IPS DF 6.9 (cell line): ENCODE data around the gene KIF20B.
"Not testable (repeated sequence)": the region's sequence is repeated elsewhere in the genome, so short reads cannot be mapped to it uniquely, and the experiment has no call there.

Experiments
- DNase-seq: peaks from one replicate; pipeline ENCODE4 v3.0.0-alpha.2; 2013; ENCODE audit warnings: low read depth, low spot score
- H3K27ac ChIP-seq: one replicate; pipeline ENCODE4 v1.5.1; 2013; ENCODE audit warnings: low read length, control low read depth
- H3K27me3 ChIP-seq: 2 replicates; pipeline ENCODE4 v1.6.1; 2013; ENCODE audit warnings: mild to moderate bottlenecking, low read length; ENCODE audit not compliant: control insufficient read depth, insufficient read depth
- H3K36me3 ChIP-seq: 2 replicates; pipeline ENCODE4 v1.6.1; 2013; ENCODE audit warnings: low read length; ENCODE audit not compliant: control insufficient read depth, insufficient read depth
- H3K4me1 ChIP-seq: 2 replicates; pipeline ENCODE4 v1.6.1; 2013; ENCODE audit warnings: low read length; ENCODE audit not compliant: control insufficient read depth, insufficient read depth
- H3K4me3 ChIP-seq: 2 replicates; pipeline ENCODE4 v1.5.1; 2013; ENCODE audit warnings: mild to moderate bottlenecking, low read length
- H3K9me3 ChIP-seq: 2 replicates; pipeline ENCODE4 v1.6.1; 2013; ENCODE audit warnings: low read length, inconsistent platforms; ENCODE audit not compliant: control insufficient read depth, insufficient read depth
- WGBS: extraction: QIAGEN DNeasy Blood & Tissue Kit; methylation state at CpG from one replicate; pipeline ENCODE4 v1.1.7; 2013; ENCODE audit warnings: mixed read lengths, missing lambda C conversion rate; ENCODE audit not compliant: insufficient read length, insufficient coverage; 5-methylcytosine and 5-hydroxymethylcytosine counted together

The KIF20B gene

DNA sequence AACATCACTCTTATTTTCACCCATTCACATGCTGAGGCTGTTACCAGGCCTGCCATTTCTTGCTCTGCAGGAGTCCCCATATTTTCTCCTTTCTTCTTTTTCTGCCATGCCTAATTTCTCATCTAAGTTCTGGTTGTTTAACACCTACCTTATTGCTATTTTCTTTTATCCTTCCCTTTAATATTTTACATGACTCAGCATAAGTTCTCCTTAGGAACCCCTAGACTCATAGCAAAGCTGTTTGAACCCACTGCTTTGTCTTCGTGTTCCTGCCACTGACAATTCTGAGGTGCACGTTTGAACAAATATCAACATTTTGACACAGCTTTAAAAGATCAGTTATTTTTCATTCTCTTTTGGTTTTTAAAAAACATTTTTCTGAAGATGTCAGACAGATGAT lies 98.2 kb downstream of the KIF20B start:
- Histone ChIP-seq H3K4me3 (no peak overlapping the region), H3K4me1 (peaks cover 3% of the 10 kb centered on the region; the same call in 1 of the 2 replicates), H3K27ac (no peak overlapping the region), H3K36me3 (no peaks in the 10 kb centered on the region), H3K9me3 (no peaks in the 10 kb centered on the region), H3K27me3 (no peaks in the 10 kb centered on the region)
- DNase-seq, result no peak
- WGBS, result no CpG with 5 or more reads among the region's 2 CpGs

DNA sequence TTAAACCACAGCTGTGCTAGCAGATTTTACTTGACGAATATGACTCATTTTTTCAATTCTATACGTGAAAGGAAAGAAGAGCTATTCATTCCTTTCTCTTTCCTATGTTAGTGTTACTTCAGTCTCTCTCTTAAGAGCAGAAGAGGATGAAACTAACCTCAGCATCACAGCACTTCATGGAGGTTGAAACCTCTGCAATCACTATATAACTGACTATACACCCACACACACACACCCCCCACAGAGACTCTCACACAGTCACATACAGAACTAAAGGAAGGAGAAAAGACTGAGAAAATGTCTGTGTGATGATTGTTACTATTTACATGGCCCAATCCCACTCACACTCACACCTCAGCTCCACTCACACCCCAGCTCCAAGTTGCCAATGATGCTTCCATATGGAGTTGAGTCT lies 104.2 kb downstream of the KIF20B start:
- H3K9me3 ChIP-seq, result no peaks in the 10 kb centered on the region
- no peaks in the 10 kb centered on the region for H3K4me1 ChIP-seq
- DNase-seq, result no peak
- no peaks in the 10 kb centered on the region for H3K27me3 ChIP-seq
- H3K4me3 ChIP-seq, result no peak overlapping the region
- H3K36me3 ChIP-seq, result no peaks in the 10 kb centered on the region
- no CpG with 5 or more reads among the region's 2 CpGs for WGBS
- H3K27ac ChIP-seq, result no peak overlapping the region

DNA sequence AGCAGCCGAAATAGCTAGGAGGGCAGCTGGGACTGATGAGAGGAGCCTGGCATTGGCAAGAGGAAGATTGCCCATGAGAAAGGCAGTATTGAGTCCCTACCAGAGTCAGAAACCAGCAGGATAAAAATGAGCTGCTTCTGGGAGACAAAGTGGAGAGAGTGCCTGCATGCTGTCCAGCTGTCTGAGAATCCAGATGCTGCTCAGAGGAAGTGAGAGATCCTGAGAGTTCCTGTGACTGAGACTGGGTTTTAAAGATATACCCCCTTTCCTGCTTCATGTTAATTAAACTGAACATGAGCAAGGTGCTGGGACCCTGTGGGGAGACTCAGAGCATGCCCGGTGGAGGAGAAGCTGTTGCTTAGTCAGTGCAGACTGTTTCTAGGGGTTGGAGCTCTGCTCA lies 107.5 kb downstream of the KIF20B start:
- Histone ChIP-seq H3K4me1 (no peaks in the 10 kb centered on the region), H3K27ac (no peak overlapping the region), H3K9me3 (no peaks in the 10 kb centered on the region), H3K27me3 (no peaks in the 10 kb centered on the region), H3K36me3 (no peaks in the 10 kb centered on the region), H3K4me3 (no peak overlapping the region)
- no CpG with 5 or more reads among the region's 2 CpGs for WGBS
- no peak for DNase-seq

DNA sequence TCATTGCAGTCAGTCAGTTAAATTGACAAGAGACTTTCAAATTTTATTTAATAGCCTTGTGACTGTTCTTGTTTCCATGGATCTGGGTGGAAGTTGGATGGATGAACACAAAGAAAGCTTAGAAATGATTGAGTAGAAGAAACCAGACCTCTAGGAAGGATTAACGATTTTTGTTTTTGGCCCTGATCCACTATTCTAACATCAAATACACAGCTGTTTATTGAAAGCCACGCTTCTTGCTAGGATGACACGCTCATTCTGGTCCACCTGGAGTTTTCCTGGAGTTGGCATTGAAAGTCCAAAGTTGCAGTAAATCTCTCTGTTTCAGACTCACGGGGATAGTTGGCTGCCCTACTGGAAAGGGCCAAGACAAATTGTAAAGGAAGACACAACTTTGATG lies 108.4 kb downstream of the KIF20B start:
- H3K27me3 ChIP-seq, result no peaks in the 10 kb centered on the region
- no peak for DNase-seq
- H3K4me3 ChIP-seq, result no peak overlapping the region
- no CpG with 5 or more reads among the region's 4 CpGs for WGBS
- no peak overlapping the region for H3K27ac ChIP-seq
- no peaks in the 10 kb centered on the region for H3K36me3 ChIP-seq
- H3K4me1 ChIP-seq, result no peaks in the 10 kb centered on the region
- no peaks in the 10 kb centered on the region for H3K9me3 ChIP-seq

DNA sequence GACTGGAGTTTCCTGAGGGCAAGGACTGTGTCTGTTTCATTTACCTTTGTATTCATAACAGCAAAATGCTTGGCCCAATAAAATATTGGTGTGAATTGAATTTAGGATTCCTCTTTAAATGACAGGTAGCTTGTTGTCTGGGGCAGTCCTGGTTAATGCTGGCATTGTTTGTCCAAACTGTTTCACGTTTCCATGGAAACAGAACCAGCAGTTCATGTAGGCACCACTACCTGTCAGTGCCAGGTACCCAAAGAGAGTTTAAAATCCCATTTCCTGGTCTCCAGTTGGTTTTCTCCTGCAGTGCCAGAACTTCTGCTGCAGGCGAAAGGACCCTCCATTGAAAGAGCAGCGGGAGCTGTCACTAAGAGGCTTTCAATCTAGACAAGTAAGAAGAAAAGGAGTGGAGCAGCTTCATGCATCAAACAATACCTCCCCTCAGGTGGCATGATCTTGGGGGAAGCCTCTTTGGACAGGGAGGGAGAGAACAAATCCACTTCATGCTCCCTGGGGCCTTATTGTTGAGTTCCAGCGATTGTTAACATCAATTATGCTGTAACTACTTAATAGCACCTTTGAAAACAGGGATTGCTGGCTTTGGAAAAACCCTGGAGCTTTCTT lies 109.6 kb downstream of the KIF20B start:
- DNase-seq, result no peak
- no peaks in the 10 kb centered on the region for H3K36me3 ChIP-seq
- WGBS, result no CpG with 5 or more reads among the region's 4 CpGs
- no peaks in the 10 kb centered on the region for H3K9me3 ChIP-seq
- no peaks in the 10 kb centered on the region for H3K4me1 ChIP-seq
- no peak overlapping the region for H3K27ac ChIP-seq
- H3K27me3 ChIP-seq, result no peaks in the 10 kb centered on the region
- no peak overlapping the region for H3K4me3 ChIP-seq

DNA sequence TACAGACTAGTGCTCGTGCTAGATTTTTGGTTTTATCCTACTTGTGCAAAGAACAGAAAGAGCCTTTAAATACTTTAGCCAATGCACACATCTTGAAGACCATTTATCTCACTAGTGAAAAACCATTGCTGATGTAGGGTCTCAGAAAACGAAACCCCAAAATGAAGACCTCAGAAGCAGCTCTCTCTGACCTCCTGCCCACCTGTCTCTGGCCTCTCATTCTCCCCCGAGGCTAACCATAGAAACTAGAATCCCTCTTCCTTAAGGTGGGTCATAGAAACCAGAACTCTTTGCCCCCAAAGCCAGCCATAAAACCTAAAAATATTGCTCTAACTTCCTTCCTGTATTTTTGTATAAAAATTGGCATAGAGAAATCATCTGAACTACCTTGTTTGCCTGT lies 112.2 kb downstream of the KIF20B start:
- no peaks in the 10 kb centered on the region for H3K27me3 ChIP-seq
- WGBS, result no CpG with 5 or more reads among the region's 3 CpGs
- H3K36me3 ChIP-seq, result no peaks in the 10 kb centered on the region
- H3K4me3 ChIP-seq, result no peak overlapping the region
- H3K4me1 ChIP-seq, result no peaks in the 10 kb centered on the region
- H3K9me3 ChIP-seq, result no peaks in the 10 kb centered on the region
- H3K27ac ChIP-seq, result no peak overlapping the region
- DNase-seq, result no peak

DNA sequence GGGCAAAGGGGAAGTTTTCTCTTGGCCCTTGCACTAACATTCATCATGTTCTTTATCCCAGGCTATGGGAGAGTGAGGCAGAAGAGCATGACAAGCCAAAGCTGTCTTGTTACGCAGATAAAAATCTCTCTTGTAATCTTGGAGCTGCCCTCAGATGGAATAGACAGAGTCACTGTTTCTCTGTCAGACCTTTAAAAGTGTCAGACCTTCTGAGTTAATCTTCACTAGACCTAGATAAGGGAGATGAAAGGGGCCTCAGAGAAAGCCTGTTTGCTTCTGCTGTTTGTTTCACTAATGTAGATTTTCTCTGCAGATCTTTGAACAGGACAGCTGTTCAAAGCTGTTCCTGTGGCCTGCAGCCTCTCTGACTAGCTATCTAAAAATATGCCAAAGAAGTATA lies 112.9 kb downstream of the KIF20B start:
- Histone ChIP-seq H3K4me3 (no peak overlapping the region), H3K9me3 (no peaks in the 10 kb centered on the region), H3K4me1 (no peaks in the 10 kb centered on the region), H3K36me3 (no peaks in the 10 kb centered on the region), H3K27me3 (no peaks in the 10 kb centered on the region), H3K27ac (no peak overlapping the region)
- no peak for DNase-seq
- no CpG with 5 or more reads among the region's 1 CpG for WGBS

DNA sequence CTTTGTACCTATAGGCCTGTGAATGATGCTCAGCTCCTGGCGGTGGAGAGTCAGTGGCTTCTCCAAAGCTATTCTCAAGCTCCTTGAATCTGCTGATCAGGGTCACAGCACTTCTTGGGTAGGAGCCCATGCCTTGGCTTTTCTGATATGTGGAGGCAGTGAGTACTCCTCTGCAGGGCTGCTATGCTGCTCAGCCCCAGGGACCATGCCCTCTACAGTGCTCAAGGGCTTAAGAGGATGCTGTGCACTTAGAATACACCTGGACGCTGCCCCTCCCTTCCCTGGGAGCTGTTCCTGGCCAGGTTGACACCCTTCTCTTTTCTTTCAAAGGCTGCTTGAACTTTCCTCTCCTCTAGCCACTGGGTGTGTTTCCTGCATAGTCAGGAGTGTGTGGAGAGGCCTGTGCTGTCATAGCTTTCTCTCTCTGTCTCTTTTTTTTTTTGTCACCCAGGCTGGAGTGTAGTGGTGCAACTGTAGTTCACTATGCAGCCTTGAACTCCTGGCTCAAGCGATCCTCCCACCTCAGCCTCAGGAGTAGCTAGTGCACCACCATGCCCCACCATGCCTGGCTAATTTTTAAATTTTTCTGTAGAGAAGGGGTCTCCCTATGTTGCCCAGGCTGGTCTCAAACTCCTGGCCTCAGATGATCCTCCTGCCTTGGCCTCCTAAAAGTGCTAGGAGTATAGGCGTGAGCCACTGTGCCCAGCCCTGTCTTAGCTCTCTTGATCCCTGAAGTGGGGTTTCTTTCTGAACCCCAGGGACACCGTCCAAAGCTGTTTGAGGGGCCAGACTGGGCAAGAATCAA lies 113.9 kb downstream of the KIF20B start:
- WGBS, result no CpG with 5 or more reads among the region's 5 CpGs
- Histone ChIP-seq H3K4me1 (no peaks in the 10 kb centered on the region), H3K27ac (no peak overlapping the region), H3K4me3 (no peak overlapping the region), H3K36me3 (no peaks in the 10 kb centered on the region), H3K9me3 (no peaks in the 10 kb centered on the region), H3K27me3 (no peaks in the 10 kb centered on the region)
- no peak for DNase-seq

DNA sequence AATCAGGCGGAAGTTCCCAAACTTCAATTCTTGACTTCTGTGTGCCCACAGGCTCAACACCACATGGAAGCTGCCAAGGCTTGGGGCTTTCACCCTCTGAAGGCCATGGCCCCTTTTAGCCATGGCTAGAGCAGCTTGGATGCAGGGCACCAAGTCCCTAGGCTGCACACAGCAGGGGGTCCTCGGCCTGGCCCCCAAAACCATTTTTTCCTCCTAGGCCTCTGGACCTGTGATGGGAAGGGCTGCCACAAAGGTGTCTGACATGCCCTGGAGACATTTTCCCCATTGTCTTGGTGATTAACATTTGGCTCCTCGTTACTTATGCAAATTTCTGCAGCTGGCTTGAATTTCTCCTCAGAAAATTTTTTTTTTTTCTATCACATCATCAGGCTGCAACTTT lies 117.6 kb downstream of the KIF20B start:
- H3K36me3 ChIP-seq, H3K9me3 ChIP-seq, DNase-seq, H3K27me3 ChIP-seq, H3K27ac ChIP-seq, H3K4me3 ChIP-seq, H3K4me1 ChIP-seq: not testable (repeated sequence)
- no CpG with 5 or more reads among the region's 3 CpGs for WGBS
